NB4 (cell line): ENCODE measurements around the gene FLOT2.

Experiments used
- DNase-seq: peaks from one replicate; pipeline ENCODE4 v3.0.0; 2010; ENCODE audit warnings: low read depth
- H3K4me3 ChIP-seq: one replicate; pipeline ENCODE4 v1.5.1; 2011; ENCODE audit warnings: mild to moderate bottlenecking, low read depth, low read length, moderate library complexity
- MYC ChIP-seq: IDR thresholded peaks from 2 replicates; pipeline ENCODE4 v1.6.1; 2011; ENCODE audit warnings: low read depth, low read length
- POLR2A ChIP-seq: IDR thresholded peaks from 2 replicates; pipeline ENCODE4 v1.6.1; 2011; ENCODE audit warnings: mild to moderate bottlenecking; ENCODE audit not compliant: insufficient read length; ENCODE audit errors: extremely low read depth
- TF ChIP-seq, protein P1 (sequence below): IDR thresholded peaks from 2 replicates; pipeline ENCODE4 v1.6.1; 2011; ENCODE audit warnings: low read depth, low read length
- TF ChIP-seq, protein P2 (sequence below): IDR thresholded peaks from one replicate; pipeline ENCODE4 v1.5.1; 2012; ENCODE audit warnings: low read depth, low read length

Gene FLOT2

DNA sequence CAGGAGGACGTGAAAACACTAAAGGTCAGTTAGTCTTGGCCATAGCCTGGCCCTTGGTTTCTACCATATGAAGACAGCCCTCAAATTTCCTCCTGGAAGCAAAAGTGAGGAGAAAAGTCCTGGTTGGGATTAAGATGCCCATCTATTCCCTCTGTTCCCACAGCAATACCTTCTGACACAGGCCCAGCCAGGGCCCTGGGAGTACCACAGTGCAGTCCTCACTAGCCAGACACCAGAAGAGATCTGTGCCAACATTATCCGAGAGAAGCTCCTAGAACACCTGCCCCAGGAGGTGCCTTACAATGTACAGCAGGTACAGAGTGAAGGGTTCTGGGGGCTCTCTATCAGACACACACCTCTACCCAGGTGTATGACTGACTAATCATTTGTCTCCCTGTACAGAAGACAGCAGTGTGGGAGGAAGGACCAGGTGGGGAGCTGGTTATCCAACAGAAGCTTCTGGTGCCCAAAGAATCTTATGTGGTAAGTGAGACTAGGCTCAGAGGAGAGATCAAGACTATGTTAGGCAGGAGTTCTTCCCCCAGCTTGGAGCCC is 38.7 kb downstream of the FLOT2 start:
- H3K4me3 ChIP-seq: no peak overlapping the region
- no peak for DNase-seq
- TF ChIP-seq POLR2A (no peak), MYC (no peak)
- TF ChIP-seq, protein P1, sequence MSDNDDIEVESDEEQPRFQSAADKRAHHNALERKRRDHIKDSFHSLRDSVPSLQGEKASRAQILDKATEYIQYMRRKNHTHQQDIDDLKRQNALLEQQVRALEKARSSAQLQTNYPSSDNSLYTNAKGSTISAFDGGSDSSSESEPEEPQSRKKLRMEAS: no peak
- TF ChIP-seq, protein P2, sequence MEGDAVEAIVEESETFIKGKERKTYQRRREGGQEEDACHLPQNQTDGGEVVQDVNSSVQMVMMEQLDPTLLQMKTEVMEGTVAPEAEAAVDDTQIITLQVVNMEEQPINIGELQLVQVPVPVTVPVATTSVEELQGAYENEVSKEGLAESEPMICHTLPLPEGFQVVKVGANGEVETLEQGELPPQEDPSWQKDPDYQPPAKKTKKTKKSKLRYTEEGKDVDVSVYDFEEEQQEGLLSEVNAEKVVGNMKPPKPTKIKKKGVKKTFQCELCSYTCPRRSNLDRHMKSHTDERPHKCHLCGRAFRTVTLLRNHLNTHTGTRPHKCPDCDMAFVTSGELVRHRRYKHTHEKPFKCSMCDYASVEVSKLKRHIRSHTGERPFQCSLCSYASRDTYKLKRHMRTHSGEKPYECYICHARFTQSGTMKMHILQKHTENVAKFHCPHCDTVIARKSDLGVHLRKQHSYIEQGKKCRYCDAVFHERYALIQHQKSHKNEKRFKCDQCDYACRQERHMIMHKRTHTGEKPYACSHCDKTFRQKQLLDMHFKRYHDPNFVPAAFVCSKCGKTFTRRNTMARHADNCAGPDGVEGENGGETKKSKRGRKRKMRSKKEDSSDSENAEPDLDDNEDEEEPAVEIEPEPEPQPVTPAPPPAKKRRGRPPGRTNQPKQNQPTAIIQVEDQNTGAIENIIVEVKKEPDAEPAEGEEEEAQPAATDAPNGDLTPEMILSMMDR: no peak

DNA sequence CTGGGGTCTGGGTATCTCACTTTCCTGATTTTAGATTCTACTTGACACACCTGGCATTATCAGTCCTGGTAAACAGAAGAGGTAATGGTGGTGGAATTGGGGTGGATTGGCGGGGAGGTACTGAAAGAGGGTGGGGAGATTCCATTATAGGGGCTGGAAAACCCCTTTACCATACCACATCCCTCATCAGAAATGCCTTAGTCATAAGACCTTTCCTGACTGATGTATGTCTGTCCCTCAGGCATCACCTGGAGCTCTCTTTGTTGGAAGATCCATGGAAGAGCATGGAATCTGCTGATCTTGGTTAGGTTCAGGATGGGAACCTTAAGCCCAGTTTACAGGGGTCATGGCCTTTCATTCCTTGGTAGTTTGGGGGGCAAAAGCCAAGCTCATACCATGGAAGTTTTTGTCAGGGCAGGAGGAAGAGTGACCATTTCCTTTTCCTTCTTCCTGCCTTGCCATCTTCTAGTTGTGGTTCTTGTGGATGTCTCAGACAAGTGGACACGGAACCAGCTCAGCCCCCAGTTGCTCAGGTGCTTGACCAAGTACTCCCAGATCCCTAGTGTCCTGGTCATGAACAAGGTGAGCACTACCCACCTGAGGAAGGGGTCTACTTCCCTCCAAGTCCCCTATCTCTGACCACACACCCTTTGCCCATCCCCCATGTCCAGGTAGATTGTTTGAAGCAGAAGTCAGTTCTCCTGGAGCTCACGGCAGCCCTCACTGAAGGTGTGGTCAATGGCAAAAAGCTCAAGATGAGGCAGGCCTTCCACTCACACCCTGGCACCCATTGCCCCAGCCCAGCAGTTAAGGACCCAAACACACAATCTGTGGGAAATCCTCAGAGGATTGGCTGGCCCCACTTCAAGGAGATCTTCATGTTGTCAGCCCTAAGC is 39.4 kb downstream of the FLOT2 start:
- TF ChIP-seq, protein P2: no peak
- TF ChIP-seq, protein P1: no peak
- TF ChIP-seq MYC (no peak), POLR2A (no peak)
- no peak for DNase-seq
- H3K4me3 ChIP-seq: no peak overlapping the region

DNA sequence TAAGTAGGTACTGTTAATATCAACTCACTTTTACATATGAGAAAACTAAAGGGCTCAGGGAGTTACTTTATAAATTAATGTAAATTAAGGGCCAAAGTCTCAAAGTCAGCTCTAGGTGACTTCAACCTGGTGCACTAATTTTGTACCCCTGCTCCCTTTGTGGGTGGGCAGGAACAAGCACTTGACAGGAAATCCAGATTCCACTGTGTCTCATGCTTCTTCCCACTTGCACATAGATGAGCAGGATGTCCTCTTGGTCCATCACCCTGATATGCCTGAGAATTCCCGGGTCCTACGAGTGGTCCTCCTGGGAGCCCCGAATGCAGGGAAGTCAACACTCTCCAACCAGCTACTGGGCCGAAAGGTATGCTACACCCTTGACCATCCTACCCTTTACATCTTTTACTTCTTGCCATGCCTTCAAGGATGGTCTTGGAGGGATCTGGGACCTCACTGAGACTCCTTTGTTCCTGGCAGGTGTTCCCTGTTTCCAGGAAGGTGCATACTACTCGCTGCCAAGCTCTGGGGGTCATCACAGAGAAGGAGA is 41.4 kb downstream of the FLOT2 start:
- no peak for DNase-seq
- TF ChIP-seq, protein P1: no peak
- TF ChIP-seq, protein P2: no peak
- TF ChIP-seq POLR2A (no peak), MYC (no peak)
- H3K4me3 ChIP-seq: peak overlapping the region; percentile 87

DNA sequence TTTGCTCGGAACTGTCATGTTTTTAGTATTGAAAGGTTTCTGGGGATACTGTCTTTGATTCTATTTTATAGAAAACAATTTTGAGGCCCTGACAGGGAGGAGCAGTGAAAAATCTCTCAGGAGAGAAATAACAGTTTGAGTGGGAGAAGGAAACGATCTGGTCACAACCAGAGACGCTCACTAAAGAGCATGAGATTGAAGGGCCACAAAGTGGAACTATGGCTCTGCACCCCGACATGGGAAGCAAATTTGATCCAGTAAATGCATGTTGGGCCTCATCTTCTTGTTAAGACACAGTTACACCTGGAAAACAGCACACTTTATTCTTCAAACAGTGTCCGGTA is 42.2 kb downstream of the FLOT2 start:
- H3K4me3 ChIP-seq: peak overlapping the region; percentile 87
- no peak for DNase-seq
- no peak for TF ChIP-seq MYC
- TF ChIP-seq, protein P2: no peak
- TF ChIP-seq, protein P1: no peak
- TF ChIP-seq POLR2A: no peak

DNA sequence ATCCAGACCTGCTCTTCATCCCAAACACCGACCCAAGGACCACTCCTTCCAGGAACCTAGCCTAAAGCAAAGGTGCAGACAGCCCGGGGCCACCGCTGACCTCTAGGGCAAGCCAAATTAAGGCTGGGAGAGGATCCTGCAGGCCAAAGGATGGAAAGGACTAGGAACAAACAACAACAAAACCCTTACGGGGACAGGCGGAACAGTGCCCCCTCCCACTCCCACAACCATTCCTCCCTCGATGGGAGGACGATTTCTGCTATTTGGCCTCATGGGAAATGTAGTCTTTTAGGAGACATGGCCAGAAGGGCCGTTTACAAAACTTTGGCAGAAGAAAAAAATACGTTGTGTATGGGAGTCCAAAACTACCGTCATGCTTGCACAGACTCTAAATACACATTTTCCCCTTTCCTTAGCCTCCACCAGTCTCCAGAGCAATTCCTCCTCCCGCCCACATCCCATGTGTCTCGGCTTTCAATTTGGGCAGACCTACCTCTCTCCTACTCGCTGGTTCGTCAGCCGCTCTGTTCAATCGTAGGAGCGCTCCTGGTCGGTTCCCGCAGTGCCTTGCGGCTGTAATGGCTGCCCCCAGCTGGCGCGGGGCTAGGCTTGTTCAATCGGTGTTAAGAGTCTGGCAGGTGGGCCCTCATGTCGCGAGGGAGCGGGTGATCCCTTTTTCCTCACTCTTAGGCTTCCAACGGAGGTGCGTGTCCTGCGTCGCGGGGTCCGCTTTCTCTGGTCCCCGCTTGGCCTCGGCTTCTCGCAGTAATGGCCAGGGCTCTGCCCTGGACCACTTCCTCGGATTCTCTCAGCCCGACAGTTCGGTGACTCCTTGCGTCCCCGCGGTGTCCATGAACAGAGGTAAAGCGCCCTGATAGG is 42.8 kb downstream of the FLOT2 start, which contains the start of gene ERAL1:
Gene ERAL1, plus strand, starts transcription at position 560 of the 879 bp plus-strand sequence. Its CDS starts 19 bp downstream, at position 579.
- peak; percentile 70 for TF ChIP-seq POLR2A
- TF ChIP-seq MYC: peak; percentile 53; the same call in 1 of the 2 replicates
- TF ChIP-seq, protein P2: peak; percentile 10
- TF ChIP-seq, protein P1: peak; percentile 82
- peak within 1 kb of the TSS; percentile 87 for H3K4me3 ChIP-seq
- DNase-seq: peak; percentile 93
